Muscle of back (tissue), 11 donors: ENCODE results near the gene ERC2. TPM values are rescaled to one million over a fixed set of nuclear protein-coding genes. Genes with fewer than 3 reads are reported as not detected.
A peak's percentile ranks its signal among the peaks of the same experiment; 100 is the strongest.

Source experiments
- DNase-seq, 3 donors: peaks; one replicate each; pipeline versions ENCODE4 v3.0.0 to v3.0.0-alpha.2; 2013
- polyA plus RNA-seq, 10 donors: library from polyadenylated mRNA; unstranded; fragments of 120-200 nt; gene quantifications; one replicate each; pipeline ENCODE4 v1.2.1, GENCODE V29; 2013; ENCODE audit not compliant: insufficient read length in 10 of 10

Gene ERC2
- polyA plus RNA-seq, 10 donors = 0.76 to 2.5 (median 1.6) TPM

DNA sequence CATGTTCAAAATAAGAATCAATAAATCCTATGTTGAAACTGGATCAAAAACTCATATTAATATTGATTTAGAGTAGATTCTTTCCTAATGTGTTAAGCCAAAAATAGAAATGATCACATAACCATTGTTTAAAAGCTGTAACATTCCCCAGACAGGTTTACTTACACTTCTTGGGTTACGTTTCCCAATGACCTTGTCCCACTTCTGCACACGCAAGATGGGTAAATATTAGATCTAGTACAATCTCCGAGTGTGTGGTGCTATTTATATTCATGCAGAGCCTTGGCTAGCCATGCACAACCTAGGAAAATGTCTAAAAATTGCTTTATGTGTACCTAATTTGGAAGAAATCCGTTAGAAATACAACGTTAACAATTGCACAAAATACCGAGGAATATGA, 39.6 kb downstream of the ERC2 start:
- DNase-seq = no peak

DNA sequence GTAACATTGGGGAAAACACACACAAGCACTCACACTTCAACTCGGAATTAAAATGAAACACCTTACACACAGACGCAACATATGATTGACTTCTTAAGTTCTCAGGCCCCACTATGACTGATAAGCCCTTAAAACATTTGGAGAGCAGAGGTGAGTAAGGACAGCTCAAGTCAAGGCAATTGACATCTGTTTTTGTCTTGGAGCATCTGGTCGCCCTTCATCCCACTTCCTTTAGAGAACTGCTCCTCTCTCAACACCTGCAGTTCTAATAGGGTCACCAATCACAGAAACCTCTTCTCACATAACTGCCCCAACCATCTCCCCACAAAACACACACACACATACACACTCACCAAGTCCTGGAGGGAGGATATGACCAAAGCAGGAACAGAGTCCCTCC, 43.4 kb downstream of the ERC2 start:
- no peak for DNase-seq

DNA sequence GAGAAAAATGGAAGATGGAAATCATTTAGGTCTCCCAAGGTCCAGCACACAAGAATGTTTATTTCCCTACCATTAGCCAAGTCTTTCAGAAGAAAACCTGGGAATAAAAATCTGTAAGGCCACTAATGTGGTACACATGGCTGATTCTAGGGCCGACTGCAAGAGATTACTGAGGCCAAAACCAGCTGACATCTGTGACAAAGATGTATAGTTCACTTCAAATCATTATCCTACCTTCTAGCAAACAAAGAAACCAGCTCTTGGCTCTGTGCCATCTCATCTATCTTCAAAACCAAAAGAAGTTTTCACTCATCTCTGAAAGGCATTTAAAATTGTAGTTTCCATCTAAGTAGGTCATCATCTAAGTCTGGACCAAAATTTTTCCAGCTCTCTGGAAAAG, 43.9 kb downstream of the ERC2 start:
- peak; percentile 17 to 70 (median 38) for DNase-seq

DNA sequence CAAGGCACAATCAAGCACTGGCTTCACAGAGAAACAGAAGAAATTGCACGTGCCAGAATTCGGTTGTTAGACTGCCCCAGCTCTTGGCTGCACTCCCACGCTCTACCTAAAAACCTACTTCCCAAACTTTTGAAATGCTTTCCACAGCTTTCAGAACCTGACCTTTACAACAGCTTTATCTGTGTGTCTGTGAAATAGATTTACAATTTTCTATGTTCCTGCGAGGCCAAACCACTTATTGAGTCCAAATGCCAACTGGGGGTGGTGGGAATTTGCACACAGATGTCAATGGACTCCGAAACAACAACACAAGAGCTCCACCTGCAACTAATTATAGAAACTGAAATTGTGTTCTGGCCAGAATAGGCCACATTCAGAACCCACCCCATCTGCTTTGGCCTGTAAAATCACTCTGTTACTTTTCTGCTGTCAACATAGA, 44.6 kb downstream of the ERC2 start:
- peak; percentile 17 to 75 (median 46) for DNase-seq

DNA sequence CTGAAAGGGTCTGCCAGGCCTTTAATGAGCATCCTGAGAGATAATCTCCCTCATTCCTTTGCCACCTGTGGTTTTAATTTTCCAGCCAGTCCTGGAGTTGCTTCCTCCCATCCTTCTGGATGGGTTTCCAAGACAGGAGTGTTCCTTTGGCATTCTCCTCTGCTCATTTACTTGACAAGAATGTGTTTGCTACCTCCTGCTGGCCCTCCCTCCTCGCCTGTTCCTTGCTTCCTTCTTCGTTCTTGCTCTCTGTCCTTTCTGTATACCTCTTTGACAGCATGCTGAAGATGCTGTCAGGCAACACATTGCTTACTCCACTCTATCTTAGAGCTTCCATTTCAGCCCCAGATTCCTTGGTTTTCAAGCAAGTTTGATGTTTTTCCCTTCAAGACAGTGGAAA, 46.0 kb downstream of the ERC2 start:
- DNase-seq = peak in 1 of 3 donors; percentile 14

DNA sequence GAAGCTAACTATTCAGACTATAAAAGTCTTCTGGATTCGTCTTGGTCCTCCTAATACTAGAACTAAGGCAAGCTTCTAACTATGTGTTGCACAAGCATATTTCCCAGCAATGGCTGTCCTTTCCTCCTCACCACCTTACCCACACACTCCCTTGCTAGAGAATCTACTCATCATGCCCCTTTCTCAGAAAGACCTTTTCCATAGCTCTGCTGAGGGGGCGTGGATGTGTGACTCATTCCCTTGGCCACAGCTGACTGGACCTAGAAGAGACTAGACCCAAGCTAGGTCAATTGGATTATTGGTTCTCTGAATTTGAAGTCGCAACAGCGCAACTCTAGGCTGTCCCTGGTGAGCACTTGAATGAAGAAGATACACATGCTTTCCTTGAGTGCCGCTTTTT, 47.1 kb downstream of the ERC2 start:
- no peak for DNase-seq

DNA sequence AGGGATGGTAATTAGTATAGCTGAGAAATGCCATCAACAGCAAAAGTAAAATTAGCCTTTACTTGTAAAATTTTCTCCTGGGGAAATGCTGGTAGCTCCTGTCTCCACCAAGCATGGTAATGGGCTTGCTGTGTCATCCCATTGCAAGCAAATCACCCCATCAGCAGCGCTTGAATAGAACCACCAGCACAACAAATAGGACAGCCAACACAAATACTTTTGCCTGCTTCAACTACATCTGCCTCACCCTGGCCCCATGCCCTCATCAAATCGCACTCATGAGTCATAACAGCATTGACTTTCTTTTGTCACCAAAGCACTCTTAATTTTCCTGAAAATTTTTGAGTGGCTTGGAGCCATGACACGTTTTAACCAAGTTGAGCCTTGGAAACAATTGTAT, 52.6 kb downstream of the ERC2 start:
- DNase-seq = no peak

DNA sequence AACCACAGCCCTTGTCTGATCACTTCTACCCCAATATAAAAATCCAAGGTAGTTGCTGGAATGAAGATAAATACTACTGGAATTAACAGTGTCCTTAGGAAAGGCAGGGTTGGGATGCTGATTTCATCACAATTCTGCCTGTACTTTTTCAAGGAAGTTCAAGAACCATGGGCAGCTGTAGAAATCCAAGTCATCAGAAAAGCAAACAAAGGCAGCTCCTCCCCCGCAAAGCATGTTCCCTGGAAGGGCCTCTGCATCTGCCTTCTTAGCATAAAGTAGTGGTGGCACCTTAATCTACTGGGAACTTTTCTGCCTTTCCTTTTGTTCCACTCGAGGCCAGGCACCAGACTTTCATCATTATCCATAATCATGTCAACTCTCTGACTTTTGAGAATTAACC, 54.4 kb downstream of the ERC2 start:
- no peak for DNase-seq

DNA sequence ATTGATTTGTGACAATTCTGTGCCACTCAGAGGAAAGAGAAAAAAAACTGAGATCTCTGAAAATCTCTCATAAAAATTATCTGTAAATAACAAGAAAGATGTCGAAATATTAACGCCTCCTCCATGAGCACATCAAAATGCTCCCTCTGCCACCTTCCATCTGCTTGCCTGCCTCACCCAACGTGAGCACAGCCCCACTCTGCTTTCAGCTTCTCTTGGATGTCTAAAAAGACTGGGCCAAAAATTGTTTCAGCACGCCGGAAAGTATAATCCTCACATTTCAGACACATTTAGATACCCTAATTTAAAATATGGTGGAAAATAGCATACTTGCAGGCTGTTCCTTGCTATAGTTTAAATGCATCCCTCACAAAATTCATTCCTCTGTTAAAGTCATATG, 57.1 kb downstream of the ERC2 start:
- DNase-seq = no peak

DNA sequence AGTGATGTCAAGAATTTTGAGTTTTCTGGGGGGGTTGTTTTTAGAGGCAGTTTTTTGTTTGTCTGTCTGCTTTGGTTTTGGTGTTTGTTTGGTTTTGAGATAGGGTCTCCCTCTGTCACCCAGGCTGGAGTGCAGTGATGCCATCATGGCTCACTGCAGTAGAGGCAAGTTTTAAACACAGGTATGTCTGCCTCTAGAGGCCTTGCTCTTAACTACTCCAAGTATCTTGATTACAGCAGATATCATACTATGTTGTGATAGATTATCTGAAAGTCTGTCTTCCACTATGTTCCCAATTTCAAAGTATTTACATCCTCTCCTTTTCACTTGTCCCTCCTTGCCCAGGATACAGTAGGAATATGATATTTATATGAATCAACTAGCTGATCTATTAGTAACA, 57.7 kb downstream of the ERC2 start:
- DNase-seq = no peak

DNA sequence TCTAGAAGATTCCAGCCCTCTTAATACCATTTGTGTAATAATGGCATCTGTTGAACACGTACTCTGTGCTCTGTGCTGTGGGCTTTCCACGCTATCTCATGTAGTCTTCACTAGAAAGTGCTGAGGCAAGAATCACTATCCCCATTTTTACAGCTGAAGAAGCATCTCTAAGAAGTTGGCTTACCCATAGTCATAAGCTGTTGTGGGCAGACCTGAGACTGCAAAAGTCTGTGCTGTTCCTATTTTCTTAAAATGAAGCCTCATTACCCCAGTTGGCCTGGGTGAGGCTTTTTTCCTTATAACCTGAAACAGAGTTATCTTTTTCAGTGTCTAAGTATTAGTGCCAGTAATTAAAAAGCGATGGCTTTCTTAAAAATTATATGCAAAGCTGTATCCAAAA, 58.5 kb downstream of the ERC2 start:
- DNase-seq = no peak

DNA sequence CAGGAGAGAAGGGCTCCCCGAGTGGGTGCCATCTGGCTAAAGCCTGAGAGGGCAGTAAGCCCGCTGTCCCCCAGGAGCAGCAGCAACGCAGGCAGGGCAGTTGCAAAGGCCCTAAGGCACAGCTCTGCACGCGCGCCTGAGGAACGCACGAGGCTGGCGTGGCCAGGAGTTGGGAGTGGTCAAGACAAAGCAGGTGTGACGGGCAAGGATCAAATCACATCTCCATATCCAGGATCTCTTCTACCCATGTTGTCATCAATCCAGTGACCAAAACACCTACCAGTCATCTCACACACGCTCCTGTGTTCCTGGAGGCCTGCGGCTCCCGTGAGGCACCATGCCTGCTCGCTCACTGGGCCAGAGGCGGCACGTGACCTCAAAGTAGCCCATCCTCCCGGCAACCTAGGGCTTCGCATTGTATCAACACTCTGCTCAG, 59.5 kb downstream of the ERC2 start:
- no peak for DNase-seq

DNA sequence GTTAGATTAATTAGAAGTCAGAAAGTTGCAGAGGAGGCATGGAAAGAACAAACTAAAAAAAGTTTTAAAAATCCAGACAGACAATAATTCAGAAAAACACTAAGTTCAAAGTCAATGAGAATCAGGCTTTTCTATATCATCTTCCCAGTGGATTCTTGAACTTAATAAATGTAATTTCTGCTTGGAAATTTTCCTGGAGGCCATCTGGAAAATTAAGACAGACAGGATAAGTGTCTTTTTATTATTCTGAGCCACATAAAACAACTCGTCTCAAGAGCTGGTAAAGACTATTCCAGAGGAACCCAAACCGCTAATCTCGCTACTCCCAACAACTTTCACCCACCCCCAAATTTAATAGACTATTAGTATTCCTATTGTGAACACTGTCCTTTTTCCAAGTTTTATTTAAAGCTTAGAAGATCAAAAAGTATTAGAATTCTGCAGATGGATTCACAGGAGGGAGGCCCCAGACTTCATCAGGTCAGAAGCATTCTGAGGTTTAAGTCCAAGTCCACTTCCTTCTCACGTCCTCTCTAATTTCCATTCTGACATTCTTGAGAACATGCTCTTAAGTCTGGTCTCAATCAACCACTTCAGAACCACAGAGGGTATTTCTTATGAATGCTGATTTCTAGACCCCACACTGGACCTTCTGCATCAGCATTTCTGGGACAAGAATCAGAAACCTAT, 61.3 kb downstream of the ERC2 start:
- peak; percentile 30 to 75 (median 58) for DNase-seq

DNA sequence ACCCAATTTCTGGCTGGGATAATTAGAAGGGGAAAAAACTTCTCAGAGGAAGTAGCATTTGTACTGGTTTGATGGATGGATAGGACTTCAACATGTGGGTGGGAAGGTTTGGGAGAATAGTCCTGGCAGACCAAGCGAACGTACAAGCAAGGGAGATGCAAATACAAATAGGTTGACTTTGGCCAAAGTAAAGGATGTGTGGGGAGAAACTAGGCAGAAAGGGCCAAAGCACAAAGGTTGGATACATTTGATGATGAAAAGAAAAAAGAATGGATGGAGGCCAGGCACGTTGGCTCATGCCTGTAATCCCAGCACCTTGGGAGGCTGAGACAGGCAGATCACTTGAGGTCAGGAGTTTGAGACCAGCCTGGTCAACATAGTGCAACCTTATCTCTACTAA, 63.4 kb downstream of the ERC2 start:
- no peak for DNase-seq

DNA sequence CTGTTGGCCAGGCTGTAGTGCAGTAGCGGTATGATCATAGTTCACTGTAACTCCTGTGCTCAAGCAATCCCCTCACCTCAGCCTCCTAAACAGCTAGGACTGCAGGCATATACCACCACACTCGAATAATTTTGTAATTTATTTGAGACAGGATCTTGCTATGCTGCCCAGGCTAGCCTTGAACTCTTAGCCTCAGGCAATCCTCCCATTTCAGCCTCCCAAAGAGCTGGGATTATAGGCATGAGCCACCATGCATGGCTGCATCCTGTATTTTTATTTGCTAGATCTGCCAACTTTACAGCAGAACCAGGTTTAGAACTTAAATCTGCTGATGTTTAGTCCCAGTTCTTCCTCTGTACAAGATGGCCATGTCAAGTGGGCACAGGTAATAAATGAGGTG, 69.6 kb downstream of the ERC2 start:
- DNase-seq = no peak

DNA sequence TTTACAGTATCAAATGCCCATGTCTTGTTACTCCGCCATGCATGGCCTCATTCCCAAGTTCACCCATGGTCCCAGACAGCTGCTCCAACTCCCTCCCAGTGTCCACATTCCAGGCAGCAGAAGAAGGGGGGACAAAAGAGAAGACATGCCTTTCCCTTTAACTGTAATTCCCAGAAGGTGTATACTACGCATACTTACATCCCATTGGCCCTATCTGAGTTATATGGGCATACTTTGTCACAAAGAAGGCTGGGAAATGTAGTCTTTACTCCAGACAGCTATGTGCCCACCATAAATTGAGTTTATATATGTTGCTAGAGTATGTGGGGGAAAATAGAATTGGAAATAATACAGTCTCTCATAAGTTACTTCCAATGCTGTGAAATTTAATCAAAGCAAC, 70.5 kb downstream of the ERC2 start:
- no peak for DNase-seq

DNA sequence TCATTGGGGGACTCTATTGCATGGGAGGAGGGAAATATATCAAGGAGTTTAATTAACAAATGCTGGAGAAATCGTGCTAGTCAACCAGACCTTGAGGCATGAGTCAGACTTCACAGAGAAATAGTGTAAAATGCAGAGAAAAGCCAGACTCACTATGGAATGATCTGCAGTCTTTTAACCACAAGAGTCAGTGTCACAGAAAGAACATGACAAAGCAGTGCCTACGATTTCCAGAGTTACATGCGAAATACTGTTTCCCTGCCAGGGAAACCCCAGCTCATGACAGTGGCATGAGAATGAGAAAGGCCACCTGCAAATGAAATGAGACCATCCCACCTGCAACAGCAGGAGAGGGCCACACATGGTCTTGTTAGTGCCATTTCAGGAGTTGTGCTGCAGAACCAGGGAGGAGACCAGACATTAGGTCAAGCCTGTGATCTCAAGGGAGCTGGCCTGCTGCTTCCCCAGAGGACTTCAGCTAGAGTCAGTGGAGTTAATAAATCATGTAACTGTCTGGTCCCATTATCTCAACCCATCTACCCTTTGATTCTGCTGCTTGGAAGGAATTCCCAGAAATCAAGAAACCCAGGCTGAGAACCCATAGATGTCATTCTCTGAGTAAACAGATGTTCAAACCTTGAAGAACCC, 79.0 kb downstream of the ERC2 start:
- no peak for DNase-seq

DNA sequence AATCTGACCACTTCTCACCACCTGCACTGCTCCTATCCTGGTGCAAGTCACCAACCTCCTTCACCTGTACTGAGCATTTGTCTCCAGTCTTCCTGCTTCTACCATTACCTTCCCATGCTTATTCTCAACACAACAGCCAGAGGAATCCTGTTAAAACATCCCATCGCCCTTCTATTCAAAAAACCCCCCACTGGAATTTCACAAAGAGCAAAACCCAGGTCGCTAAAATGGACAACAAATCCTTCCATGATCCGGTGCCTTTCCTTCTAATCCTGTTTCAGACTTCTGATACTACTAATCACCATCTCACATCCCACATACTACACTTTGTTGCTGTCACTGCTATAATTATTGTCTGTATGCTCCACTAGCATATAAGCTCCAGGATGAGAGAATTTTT, 85.2 kb downstream of the ERC2 start:
- no peak for DNase-seq

DNA sequence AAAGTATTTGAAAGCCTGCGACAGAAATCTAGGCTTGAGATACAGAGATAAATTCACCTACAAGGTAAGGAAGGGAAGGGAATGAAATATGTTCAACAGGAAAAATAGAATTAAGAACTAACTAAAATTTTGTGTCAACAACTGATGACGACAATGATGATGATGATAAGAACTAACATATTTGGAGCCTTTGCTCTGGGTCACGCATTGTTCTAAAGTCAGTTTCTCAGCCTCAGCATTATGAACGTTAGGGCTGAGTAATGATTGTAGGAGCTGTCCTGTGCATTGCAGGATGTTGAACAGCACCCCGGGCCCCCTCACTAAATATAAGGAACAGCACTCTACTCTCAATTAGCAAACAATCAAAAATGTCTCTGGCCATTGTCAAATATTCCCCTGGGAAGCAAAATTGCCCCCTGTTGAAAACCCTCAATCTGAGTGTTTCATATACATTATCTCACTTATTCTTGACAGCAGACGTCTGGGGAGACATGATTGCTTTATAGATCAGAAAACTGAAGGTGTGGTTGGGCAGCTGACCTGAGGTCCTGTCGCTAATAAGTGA, 88.5 kb downstream of the ERC2 start:
- DNase-seq = no peak

DNA sequence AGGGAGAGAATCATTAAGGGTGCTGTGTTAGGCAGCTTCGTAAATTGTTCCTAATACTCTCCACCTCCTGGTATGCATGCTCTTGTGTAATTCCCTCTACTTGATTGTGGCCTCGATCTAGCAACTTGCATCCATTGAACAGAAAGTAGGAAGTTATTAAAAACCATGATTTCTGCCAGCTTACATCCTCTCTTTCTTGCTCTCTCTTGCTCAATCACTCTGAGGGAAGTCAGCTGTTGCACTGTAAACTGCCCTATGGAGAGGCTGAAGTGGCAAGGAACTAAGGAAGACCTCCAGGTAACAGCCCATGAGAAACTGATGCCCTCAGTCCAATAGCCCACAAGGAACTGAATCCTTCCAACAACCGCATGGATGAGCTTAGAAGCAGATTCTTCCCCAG, 92.6 kb downstream of the ERC2 start:
- DNase-seq = no peak

DNA sequence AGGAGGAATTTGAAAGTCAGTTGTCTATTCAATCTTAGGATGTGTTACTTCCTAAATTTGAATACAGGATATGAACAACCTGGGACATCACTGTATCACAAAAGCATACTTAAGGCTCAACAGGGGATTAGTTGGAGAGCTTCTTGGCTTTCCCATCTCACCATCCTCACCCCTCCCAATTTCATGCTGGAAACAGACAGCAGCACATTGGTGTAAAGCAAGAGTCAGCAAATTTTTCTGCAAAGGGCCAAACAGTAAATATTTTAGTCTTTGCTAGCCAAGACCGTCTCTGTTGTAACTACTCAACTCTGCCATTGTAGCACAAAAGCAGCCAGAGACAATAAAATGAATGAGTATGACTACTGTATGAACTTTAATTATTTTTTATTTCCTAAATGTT, 94.9 kb downstream of the ERC2 start:
- DNase-seq = no peak

DNA sequence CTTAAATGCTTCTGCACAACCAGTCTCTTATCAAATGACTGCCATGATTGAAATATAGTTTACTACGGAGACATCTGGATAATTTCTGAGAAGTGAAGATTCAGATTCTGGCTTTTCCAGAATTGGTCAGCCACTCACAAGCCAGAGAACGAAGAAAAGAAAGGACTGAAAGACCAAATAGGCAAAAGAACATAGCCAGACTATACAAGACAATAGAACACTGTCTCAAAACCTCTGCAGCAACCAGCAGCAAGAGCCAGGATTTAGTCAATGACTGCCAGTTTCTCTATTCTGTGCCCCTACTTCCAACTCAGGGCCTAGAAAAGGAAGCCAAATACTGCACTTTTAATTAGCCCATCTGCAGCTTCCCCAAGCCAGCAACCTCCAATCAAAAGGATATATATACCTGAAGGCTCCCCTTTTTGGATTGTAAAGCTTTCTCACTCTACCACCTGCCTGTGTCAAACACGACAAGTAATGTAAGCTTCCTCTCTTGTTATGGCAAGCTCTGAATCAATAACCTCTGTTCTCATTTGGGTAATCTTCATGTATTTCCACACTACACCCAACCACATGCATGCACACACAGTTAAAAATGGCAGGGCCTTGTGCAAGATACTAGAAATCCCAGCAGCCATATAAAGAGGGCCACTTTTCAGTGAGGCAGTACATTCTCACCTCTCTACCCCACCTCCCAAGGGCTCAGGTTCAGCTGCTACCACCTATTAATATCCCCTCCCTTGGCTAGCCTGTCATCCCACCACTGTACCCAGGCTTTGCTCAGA, 97.1 kb downstream of the ERC2 start:
- DNase-seq = no peak

DNA sequence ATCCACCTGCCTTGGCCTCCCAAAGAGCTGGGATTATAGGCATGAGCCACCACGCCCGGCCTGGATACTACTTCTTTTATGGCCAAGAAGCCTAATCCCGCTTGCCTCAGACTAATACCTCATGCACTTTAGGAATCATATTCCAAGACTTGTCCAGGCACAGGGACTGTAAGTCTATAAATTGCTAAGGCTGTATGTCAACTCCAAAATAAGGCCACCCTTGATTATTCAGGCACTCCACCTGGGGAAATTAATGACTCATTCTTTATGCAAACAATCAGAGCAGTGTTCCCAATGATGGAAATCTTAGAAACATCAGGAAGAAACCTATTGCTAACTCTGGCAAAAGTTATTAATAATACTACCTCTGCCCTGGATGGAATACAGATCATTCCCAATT, 98.4 kb downstream of the ERC2 start:
- DNase-seq = no peak
